ENCODE data around the gene DSCAM. TPM values are rescaled to one million over a fixed set of nuclear protein-coding genes. Genes with fewer than 3 reads are reported as not detected.

DSCAM gene
- total and polyA plus RNA-seq, 10 of the 15 experiments (the other 5 are each of a cell fraction or from before 2014, with no cell fraction given), result not detected

DNA sequence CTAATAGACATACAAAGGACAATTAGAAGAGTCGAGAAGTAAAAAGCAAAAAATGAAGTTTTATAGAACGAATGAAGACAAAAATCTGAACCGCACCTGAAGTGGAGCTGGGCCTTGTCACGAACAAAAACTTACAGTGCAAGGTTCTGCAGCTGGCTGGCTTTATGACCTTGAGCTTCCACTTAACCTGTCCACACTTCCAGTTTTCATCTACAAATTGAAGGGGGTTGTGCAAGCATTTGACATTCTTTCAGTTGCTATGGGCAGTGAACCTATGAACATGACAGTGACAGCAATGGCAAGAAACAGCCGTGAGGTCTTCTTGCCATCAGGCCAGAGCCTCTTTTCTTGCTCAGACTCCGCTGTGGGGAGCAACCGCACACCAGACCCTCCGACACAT lies 93.2 kb downstream of the DSCAM start (continued):
- TF ChIP-seq EP300 (IDR thresholded peaks at IDR 0.05; ENCODE audit: borderline replicate concordance in 1 of 2, control insufficient read depth in 1 of 2, low read depth in 2 of 2, low read length in 2 of 2), result no peak

DNA sequence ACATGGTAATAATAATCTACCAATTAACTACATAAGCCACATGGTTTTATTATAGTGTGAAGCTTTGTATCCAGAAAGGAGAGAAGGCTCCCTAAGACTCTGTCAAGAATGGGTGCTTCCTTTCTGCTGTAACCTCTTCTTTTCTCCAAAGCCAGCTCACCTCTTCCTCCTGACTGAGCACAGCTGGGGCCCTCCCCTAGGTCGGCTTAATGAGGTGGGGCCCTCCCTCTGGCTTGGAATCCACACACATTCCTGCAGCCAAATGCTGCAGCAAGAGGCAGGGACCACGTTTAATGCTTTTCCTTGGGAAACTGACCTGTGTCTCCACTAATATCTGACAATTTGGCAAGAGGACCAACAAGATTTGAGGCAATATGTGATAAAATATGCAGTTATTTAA lies 94.8 kb downstream of the DSCAM start:
- no peaks in the 10 kb centered on the region for H4K20me1 ChIP-seq (ENCODE audit: control insufficient read depth, insufficient read depth)
- ATAC-seq (no peak), FAIRE-seq (no peak), DNase-seq (ENCODE audit: low read depth, low spot score) (no peak)
- no TSS peak for BruUV-seq (replicated peaks)
- no peak overlapping the region for H2AFZ ChIP-seq (ENCODE audit: control insufficient read depth, low read depth, low read length)
- no peak overlapping the region for H3K4me3 ChIP-seq
- H3K36me3 ChIP-seq (ENCODE audit: control insufficient read depth in 2 of 2, insufficient read depth in 2 of 2, low read length in 1 of 2), result no peaks in the 10 kb centered on the region
- H3K9me3 ChIP-seq (replicated peaks; ENCODE audit: control insufficient read depth, insufficient read depth, low read length), result no peaks in the 10 kb centered on the region; the same call in 2 of the 3 replicates
- ChIA-PET POLR2A (no interaction called here), RAD21 (ENCODE audit: unreplicated experiment) (no interaction called here), SMC1A (ENCODE audit: uncharacterized antibody, unreplicated experiment) (no interaction called here), CTCF (no interaction called here)
- H3K4me1 ChIP-seq (ENCODE audit: control insufficient read depth, insufficient read depth, low read length), result no peaks in the 10 kb centered on the region
- H3K27ac ChIP-seq (ENCODE audit: control insufficient read depth, insufficient read depth), result no peak overlapping the region
- intact Hi-C loops (cut with micrococcal nuclease; ENCODE audit: unreplicated experiment), result no loop called here
- no peaks in the 10 kb centered on the region for H3K27me3 ChIP-seq (replicated peaks in 1 of 2; ENCODE audit: control insufficient read depth in 2 of 2, insufficient read depth in 2 of 2, low read length in 1 of 2)
- TF ChIP-seq, protein P1, sequence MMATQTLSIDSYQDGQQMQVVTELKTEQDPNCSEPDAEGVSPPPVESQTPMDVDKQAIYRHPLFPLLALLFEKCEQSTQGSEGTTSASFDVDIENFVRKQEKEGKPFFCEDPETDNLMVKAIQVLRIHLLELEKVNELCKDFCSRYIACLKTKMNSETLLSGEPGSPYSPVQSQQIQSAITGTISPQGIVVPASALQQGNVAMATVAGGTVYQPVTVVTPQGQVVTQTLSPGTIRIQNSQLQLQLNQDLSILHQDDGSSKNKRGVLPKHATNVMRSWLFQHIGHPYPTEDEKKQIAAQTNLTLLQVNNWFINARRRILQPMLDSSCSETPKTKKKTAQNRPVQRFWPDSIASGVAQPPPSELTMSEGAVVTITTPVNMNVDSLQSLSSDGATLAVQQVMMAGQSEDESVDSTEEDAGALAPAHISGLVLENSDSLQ (IDR thresholded peaks at IDR 0.05), result no peak
- TF ChIP-seq MYC (IDR thresholded peaks at IDR 0.05; ENCODE audit: insufficient read depth, insufficient read length, insufficient replicate concordance, low read length, severe bottlenecking), result no peak
- no peak for TF ChIP-seq CHD1 (IDR thresholded peaks at IDR 0.05; ENCODE audit: low read depth, low read length)
- no peak for TF ChIP-seq MEF2A (IDR thresholded peaks at IDR 0.05; ENCODE audit: insufficient read depth, low read depth, low read length)
- TF ChIP-seq, protein P2, sequence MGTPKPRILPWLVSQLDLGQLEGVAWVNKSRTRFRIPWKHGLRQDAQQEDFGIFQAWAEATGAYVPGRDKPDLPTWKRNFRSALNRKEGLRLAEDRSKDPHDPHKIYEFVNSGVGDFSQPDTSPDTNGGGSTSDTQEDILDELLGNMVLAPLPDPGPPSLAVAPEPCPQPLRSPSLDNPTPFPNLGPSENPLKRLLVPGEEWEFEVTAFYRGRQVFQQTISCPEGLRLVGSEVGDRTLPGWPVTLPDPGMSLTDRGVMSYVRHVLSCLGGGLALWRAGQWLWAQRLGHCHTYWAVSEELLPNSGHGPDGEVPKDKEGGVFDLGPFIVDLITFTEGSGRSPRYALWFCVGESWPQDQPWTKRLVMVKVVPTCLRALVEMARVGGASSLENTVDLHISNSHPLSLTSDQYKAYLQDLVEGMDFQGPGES (IDR thresholded peaks at IDR 0.05), result no peak
- TF ChIP-seq BRCA1 (IDR thresholded peaks at IDR 0.05; ENCODE audit: low read depth, low read length), result no peak
- TF ChIP-seq ATF7 (IDR thresholded peaks at IDR 0.05; ENCODE audit: low read depth), result no peak
- no peak for TF ChIP-seq IRF4 (IDR thresholded peaks at IDR 0.05; ENCODE audit: low read depth, low read length)
- TF ChIP-seq, protein P3, sequence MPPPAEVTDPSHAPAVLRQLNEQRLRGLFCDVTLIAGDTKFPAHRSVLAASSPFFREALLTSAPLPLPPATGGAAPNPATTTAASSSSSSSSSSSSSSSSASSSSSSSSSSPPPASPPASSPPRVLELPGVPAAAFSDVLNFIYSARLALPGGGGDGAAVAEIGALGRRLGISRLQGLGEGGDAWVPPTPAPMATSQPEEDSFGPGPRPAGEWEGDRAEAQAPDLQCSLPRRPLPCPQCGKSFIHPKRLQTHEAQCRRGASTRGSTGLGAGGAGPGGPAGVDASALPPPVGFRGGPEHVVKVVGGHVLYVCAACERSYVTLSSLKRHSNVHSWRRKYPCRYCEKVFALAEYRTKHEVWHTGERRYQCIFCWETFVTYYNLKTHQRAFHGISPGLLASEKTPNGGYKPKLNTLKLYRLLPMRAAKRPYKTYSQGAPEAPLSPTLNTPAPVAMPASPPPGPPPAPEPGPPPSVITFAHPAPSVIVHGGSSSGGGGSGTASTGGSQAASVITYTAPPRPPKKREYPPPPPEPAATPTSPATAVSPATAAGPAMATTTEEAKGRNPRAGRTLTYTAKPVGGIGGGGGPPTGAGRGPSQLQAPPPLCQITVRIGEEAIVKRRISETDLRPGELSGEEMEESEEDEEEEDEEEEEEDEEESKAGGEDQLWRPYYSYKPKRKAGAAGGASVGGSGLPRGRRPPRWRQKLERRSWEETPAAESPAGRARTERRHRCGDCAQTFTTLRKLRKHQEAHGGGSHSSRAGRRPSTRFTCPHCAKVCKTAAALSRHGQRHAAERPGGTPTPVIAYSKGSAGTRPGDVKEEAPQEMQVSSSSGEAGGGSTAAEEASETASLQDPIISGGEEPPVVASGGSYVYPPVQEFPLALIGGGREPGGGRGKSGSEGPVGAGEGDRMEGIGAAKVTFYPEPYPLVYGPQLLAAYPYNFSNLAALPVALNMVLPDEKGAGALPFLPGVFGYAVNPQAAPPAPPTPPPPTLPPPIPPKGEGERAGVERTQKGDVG (CRISPR knock-in tag; IDR thresholded peaks at IDR 0.05), result no peak
- no peak for TF ChIP-seq CHD2 (IDR thresholded peaks at IDR 0.05; ENCODE audit: borderline replicate concordance, low read depth, low read length)
- TF ChIP-seq ZNF622 (IDR thresholded peaks at IDR 0.05), result no peak
- no peak for TF ChIP-seq RBBP5 (conservative IDR thresholded peaks at IDR 0.05)
- no peak overlapping the region for H3K4me2 ChIP-seq (ENCODE audit: control insufficient read depth, insufficient read depth)
- in situ Hi-C loops (cut with MboI), result no loop called here
- WGBS (ENCODE audit: insufficient coverage, insufficient replicate concordance, low lambda C conversion rate, missing lambda C conversion rate), result 0% methylated on average over 2 of the region's 2 CpGs
- H3K79me2 ChIP-seq (ENCODE audit: control insufficient read depth, insufficient read depth, low read length), result no peaks in the 10 kb centered on the region
- H3K9ac ChIP-seq (ENCODE audit: control insufficient read depth, insufficient read depth, low read length), result no peak overlapping the region

All from GM12878 (cell line).